ENCODE data around the gene LRRC1. TPM values are rescaled to one million over a fixed set of nuclear protein-coding genes. Genes with fewer than 3 reads are reported as not detected.

The LRRC1 gene
- polyA plus RNA-seq, 1 donor (not counting 4 experiments of a cell fraction or from before 2014, with no cell fraction given) = 19.7 TPM

DNA sequence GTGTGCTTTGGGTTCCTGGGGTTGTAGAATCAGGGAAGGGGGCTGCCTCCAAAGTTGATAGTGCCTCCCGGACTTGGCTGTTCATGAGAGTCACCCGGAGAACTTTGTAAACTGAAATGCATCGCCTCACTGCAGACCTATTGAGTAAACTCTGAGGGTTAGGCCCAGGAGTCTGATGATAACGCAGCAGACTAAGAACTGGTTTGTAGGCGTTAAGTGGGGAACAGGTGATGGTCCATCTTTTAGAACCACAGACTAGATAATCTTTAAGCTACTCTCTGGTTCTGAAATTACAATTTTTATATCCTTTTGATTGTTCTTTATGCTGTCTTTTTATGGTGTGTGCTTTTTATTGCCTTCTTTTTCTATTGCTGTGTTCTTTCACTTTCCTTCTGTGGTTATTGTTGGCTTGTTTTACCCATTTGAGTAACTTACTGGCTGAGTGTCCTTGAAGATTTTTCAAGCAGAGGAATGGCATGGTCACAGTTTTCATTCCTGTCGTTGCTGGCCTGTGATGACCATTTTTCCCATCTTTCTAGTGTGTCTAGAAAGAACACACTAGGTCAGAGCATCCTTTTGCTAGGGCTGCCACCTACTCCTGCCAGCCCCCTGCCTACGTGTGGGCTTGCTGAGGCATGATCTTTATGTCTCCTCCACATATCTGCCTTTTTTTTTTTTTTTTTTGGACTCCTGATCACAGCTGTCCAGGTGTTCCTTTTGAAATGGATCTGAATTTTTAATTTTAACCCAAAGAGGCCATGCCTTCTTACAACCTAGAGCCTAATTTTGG, 30.9 kb downstream of the LRRC1 start:
- Histone ChIP-seq H3K79me2 (ENCODE audit: control insufficient read depth, insufficient read depth, low read length) (peaks cover 89% of the 10 kb centered on the region), H3K27ac (ENCODE audit: control insufficient read depth, insufficient read depth, low read length) (no peak overlapping the region), H3K9me3 (ENCODE audit: control insufficient read depth, low read depth, low read length) (no peaks in the 10 kb centered on the region), H3K36me3 (ENCODE audit: control insufficient read depth in 2 of 2, extremely low read depth in 1 of 2, insufficient read depth in 2 of 2, low read length in 2 of 2) (no peaks in the 10 kb centered on the region), H3K9me1 (ENCODE audit: control insufficient read depth, extremely low read depth, insufficient read depth, low read length) (no peaks in the 10 kb centered on the region), H3K27me3 (ENCODE audit: control insufficient read depth, extremely low read depth, insufficient read depth, low read length) (no peaks in the 10 kb centered on the region), H3K4me1 (ENCODE audit: control insufficient read depth, extremely low read depth, insufficient read depth, low read length) (peaks cover 52% of the 10 kb centered on the region), H2AFZ (ENCODE audit: control insufficient read depth, low read length) (no peak overlapping the region), H4K20me1 (ENCODE audit: control insufficient read depth, extremely low read depth, insufficient read depth, low read length) (no peaks in the 10 kb centered on the region), H3K4me3 (ENCODE audit: control insufficient read depth in 2 of 3, extremely low read depth in 1 of 3, insufficient read depth in 2 of 3, low read depth in 1 of 3, low read length in 3 of 3) (no peak overlapping the region), H3K4me2 (ENCODE audit: control insufficient read depth, extremely low read depth, insufficient read depth, low read depth, low read length) (no peak overlapping the region), H3K9ac (ENCODE audit: control insufficient read depth, extremely low read depth, insufficient read depth, low read length) (no peak overlapping the region)
- FAIRE-seq (peak; percentile 59), DNase-seq (ENCODE audit: low read depth, low spot score) (no peak)
- dilution Hi-C loops (cut with MboI; ENCODE audit: extremely low pct_ligation_motif_present, low sequenced_read_pairs) = no loop called here
- TF ChIP-seq EZH2 (IDR thresholded peaks at IDR 0.05; ENCODE audit: low read length) = no peak

DNA sequence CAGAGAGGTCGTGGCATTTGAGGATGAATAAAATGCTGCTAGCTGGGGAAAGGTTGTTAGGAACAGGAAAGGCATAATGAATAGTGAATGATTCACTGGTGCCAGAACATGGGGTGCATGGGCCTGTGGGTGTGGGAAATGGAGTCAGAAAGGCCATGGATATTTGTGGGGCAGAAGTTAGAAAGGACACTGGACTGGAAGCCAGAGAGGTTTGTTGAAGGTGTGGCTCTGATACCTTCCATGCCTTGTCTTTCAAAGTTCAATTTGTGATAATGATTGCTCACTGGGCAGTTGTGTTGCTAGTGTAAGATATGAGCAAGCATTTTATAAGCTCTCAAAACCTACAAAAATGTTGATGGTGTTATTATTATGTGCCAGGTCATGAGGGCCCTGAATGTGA, 32.7 kb downstream of the LRRC1 start:
- no peaks in the 10 kb centered on the region for H3K9me1 ChIP-seq (ENCODE audit: control insufficient read depth, extremely low read depth, insufficient read depth, low read length)
- H3K9me3 ChIP-seq (ENCODE audit: control insufficient read depth, low read depth, low read length) = no peaks in the 10 kb centered on the region
- no peak overlapping the region for H2AFZ ChIP-seq (ENCODE audit: control insufficient read depth, low read length)
- peaks cover 56% of the 10 kb centered on the region for H3K4me1 ChIP-seq (ENCODE audit: control insufficient read depth, extremely low read depth, insufficient read depth, low read length)
- peaks cover 91% of the 10 kb centered on the region for H3K79me2 ChIP-seq (ENCODE audit: control insufficient read depth, insufficient read depth, low read length)
- no peak overlapping the region for H3K9ac ChIP-seq (ENCODE audit: control insufficient read depth, extremely low read depth, insufficient read depth, low read length)
- no peak for DNase-seq (ENCODE audit: low read depth, low spot score)
- H3K27ac ChIP-seq (ENCODE audit: control insufficient read depth, insufficient read depth, low read length) = peak overlapping the region; percentile 27
- H3K27me3 ChIP-seq (ENCODE audit: control insufficient read depth, extremely low read depth, insufficient read depth, low read length) = no peaks in the 10 kb centered on the region
- no peak overlapping the region for H3K4me3 ChIP-seq (ENCODE audit: control insufficient read depth in 2 of 3, extremely low read depth in 1 of 3, insufficient read depth in 2 of 3, low read depth in 1 of 3, low read length in 3 of 3)
- FAIRE-seq = peak; percentile 59
- dilution Hi-C loops (cut with MboI; ENCODE audit: extremely low pct_ligation_motif_present, low sequenced_read_pairs) = no loop called here
- H4K20me1 ChIP-seq (ENCODE audit: control insufficient read depth, extremely low read depth, insufficient read depth, low read length) = no peaks in the 10 kb centered on the region
- no peak for TF ChIP-seq EZH2 (IDR thresholded peaks at IDR 0.05; ENCODE audit: low read length)
- TF ChIP-seq, protein P1, sequence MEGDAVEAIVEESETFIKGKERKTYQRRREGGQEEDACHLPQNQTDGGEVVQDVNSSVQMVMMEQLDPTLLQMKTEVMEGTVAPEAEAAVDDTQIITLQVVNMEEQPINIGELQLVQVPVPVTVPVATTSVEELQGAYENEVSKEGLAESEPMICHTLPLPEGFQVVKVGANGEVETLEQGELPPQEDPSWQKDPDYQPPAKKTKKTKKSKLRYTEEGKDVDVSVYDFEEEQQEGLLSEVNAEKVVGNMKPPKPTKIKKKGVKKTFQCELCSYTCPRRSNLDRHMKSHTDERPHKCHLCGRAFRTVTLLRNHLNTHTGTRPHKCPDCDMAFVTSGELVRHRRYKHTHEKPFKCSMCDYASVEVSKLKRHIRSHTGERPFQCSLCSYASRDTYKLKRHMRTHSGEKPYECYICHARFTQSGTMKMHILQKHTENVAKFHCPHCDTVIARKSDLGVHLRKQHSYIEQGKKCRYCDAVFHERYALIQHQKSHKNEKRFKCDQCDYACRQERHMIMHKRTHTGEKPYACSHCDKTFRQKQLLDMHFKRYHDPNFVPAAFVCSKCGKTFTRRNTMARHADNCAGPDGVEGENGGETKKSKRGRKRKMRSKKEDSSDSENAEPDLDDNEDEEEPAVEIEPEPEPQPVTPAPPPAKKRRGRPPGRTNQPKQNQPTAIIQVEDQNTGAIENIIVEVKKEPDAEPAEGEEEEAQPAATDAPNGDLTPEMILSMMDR (optimal IDR thresholded peaks at IDR 0.05 in 1 of 3, IDR thresholded peaks at IDR 0.05 in 1 of 3, conservative IDR thresholded peaks at IDR 0.05 in 1 of 3; ENCODE audit: extremely low read depth in 1 of 3, insufficient read depth in 2 of 3, low read length in 3 of 3) = no peak
- H3K36me3 ChIP-seq (ENCODE audit: control insufficient read depth in 2 of 2, extremely low read depth in 1 of 2, insufficient read depth in 2 of 2, low read length in 2 of 2) = no peaks in the 10 kb centered on the region
- H3K4me2 ChIP-seq (ENCODE audit: control insufficient read depth, extremely low read depth, insufficient read depth, low read depth, low read length) = peak overlapping the region; percentile 27

Data from keratinocyte (primary cell).